MM.1S (cell line): ENCODE results near the gene SCFD2.

Source experiments
- DNase-seq: peaks from one replicate; pipeline ENCODE4 v3.0.0-alpha.2; 2015
- H2AFZ ChIP-seq: fragments of 300-600 bp; sonication (generic); 2 replicates; pipeline ENCODE4 v1.6.0; 2016; ENCODE audit warnings: antibody characterized with exemption, low read length
- H3F3A ChIP-seq: fragments of 300-600 bp; sonication (generic); 2 replicates; pipeline ENCODE4 v1.6.1; 2016; ENCODE audit warnings: mild to moderate bottlenecking, antibody characterized with exemption, low read length, moderate library complexity, mixed read lengths; ENCODE audit not compliant: insufficient read depth
- H3K27ac ChIP-seq: fragments of 300-600 bp; sonication (generic); 2 replicates; pipeline ENCODE4 v1.5.1; 2016; ENCODE audit warnings: mild to moderate bottlenecking, low read length
- H3K27me3 ChIP-seq: fragments of 300-600 bp; sonication (generic); replicated peaks from 2 replicates; pipeline ENCODE4 v1.6.0; 2016; ENCODE audit warnings: low read length; ENCODE audit not compliant: insufficient read depth
- H3K36me3 ChIP-seq: fragments of 300-600 bp; sonication (generic); replicated peaks from 2 replicates; pipeline ENCODE4 v1.6.1; 2016; ENCODE audit warnings: mild to moderate bottlenecking, low read length, mixed read lengths; ENCODE audit not compliant: insufficient read depth
- H3K4me1 ChIP-seq: fragments of 300-600 bp; sonication (generic); 2 replicates; pipeline ENCODE4 v1.6.1; 2016; ENCODE audit warnings: low read length, mixed read lengths
- H3K4me2 ChIP-seq: fragments of 300-600 bp; sonication (generic); 2 replicates; pipeline ENCODE4 v1.6.0; 2016; ENCODE audit warnings: low read depth, low read length
- H3K4me3 ChIP-seq: fragments of 300-600 bp; sonication (generic); 2 replicates; pipeline ENCODE4 v1.5.1; 2016; ENCODE audit warnings: low read length, mixed read lengths
- H3K79me2 ChIP-seq: fragments of 300-600 bp; sonication (generic); 2 replicates; pipeline ENCODE4 v1.6.1; 2016; ENCODE audit warnings: mixed run types, low read length, mixed read lengths
- H3K9ac ChIP-seq: fragments of 300-600 bp; sonication (generic); 2 replicates; pipeline ENCODE4 v1.6.1; 2016; ENCODE audit warnings: low read length, mixed read lengths
- H3K9me2 ChIP-seq: fragments of 300-600 bp; sonication (generic); replicated peaks from 2 replicates; pipeline ENCODE4 v1.6.1; 2016; ENCODE audit warnings: mild to moderate bottlenecking, low read length, mixed read lengths; ENCODE audit not compliant: insufficient read depth
- H3K9me3 ChIP-seq: fragments of 300-600 bp; sonication (generic); replicated peaks from 2 replicates; pipeline ENCODE4 v1.6.1; 2016; ENCODE audit warnings: mild to moderate bottlenecking, low read length, mixed read lengths; ENCODE audit not compliant: insufficient read depth
- H4K20me1 ChIP-seq: fragments of 300-600 bp; sonication (generic); 2 replicates; pipeline ENCODE4 v1.6.1; 2016; ENCODE audit warnings: mild to moderate bottlenecking, low read length, moderate library complexity, mixed read lengths; ENCODE audit not compliant: insufficient read depth
- CTCF ChIP-seq: fragments of 300-600 bp; sonication (generic); IDR thresholded peaks from 2 replicates; pipeline ENCODE4 v1.5.1; 2016; ENCODE audit warnings: antibody characterized with exemption, low read length, mixed read lengths
- EZH2 ChIP-seq: fragments of 300-600 bp; sonication (generic); optimal IDR thresholded peaks from 2 replicates; pipeline ENCODE3; 2017; ENCODE audit warnings: low read depth, mild to moderate bottlenecking, antibody characterized with exemption, low read length, mixed read lengths
- EZH2phosphoT487 ChIP-seq: fragments of 300-600 bp; sonication (generic); IDR thresholded peaks from 2 replicates; pipeline ENCODE4 v1.6.1; 2018; ENCODE audit warnings: antibody characterized with exemption, low read length

The SCFD2 gene

GRCh38 chr4:53377319-53378170 lies 11.7 kb upstream of the SCFD2 start, which contains the start of gene FIP1L1:
FIP1L1 (plus strand) TSS chr4:53377641; CDS start chr4:53377839, 198 bp downstream.
- H3K4me1 ChIP-seq = peaks cover 5% of the 10 kb centered on the region; the same call in 1 of the 2 replicates
- H3K9me2 ChIP-seq = no peaks in the 10 kb centered on the region
- H3F3A ChIP-seq = no peaks in the 10 kb centered on the region
- TF ChIP-seq EZH2 (no peak), CTCF (no peak)
- H4K20me1 ChIP-seq = 0 out of 2 replicates have a peak, but pooled peaks cover 4% of the 10 kb centered on the region
- DNase-seq = peak; percentile 95
- H3K9ac ChIP-seq = peak within 1 kb of the TSS; percentile 88
- H3K4me2 ChIP-seq = peak within 1 kb of the TSS; percentile 79
- H3K27ac ChIP-seq = peak within 1 kb of the TSS; percentile 76; the same call in 1 of the 2 replicates
- H2AFZ ChIP-seq = peak within 1 kb of the TSS; percentile 81
- H3K79me2 ChIP-seq = peaks cover 49% of the 10 kb centered on the region
- no peaks in the 10 kb centered on the region; the same call in 1 of the 2 replicates for H3K36me3 ChIP-seq
- H3K27me3 ChIP-seq = no peaks in the 10 kb centered on the region
- peak within 1 kb of the TSS; percentile 85 for H3K4me3 ChIP-seq
- no peaks in the 10 kb centered on the region for H3K9me3 ChIP-seq

GRCh38 chr4:53376900-53377299 lies 11.0 kb upstream of the SCFD2 start:
- no peak for TF ChIP-seq CTCF
- no peak for TF ChIP-seq EZH2
- TF ChIP-seq EZH2phosphoT487 = no peak
- peaks cover 42% of the 10 kb centered on the region for H3K79me2 ChIP-seq
- H3K4me3 ChIP-seq = peak overlapping the region; percentile 85
- peaks cover 5% of the 10 kb centered on the region; the same call in 1 of the 2 replicates for H3K4me1 ChIP-seq
- H3F3A ChIP-seq = no peaks in the 10 kb centered on the region
- no peaks in the 10 kb centered on the region for H3K9me3 ChIP-seq
- H3K4me2 ChIP-seq = peak overlapping the region; percentile 72; the same call in 1 of the 2 replicates
- no peak overlapping the region for H3K27ac ChIP-seq
- H3K9ac ChIP-seq = peak overlapping the region; percentile 10; the same call in 1 of the 2 replicates
- H3K27me3 ChIP-seq = no peaks in the 10 kb centered on the region
- 0 out of 2 replicates have a peak, but pooled peaks cover 4% of the 10 kb centered on the region for H4K20me1 ChIP-seq
- no peaks in the 10 kb centered on the region; the same call in 1 of the 2 replicates for H3K36me3 ChIP-seq
- no peak for DNase-seq
- peak overlapping the region; percentile 81 for H2AFZ ChIP-seq
- no peaks in the 10 kb centered on the region for H3K9me2 ChIP-seq

- Histone ChIP-seq H3K79me2 (peaks cover 23% of the 10 kb centered on the region), H3K4me1 (peaks cover 5% of the 10 kb centered on the region; the same call in 1 of the 2 replicates), H4K20me1 (no peaks in the 10 kb centered on the region), H3K27ac (no peak overlapping the region), H3K9me3 (no peaks in the 10 kb centered on the region), H2AFZ (no peak overlapping the region), H3K4me2 (no peak overlapping the region), H3K9me2 (no peaks in the 10 kb centered on the region), H3K27me3 (no peaks in the 10 kb centered on the region), H3K4me3 (no peak overlapping the region), H3F3A (no peaks in the 10 kb centered on the region), H3K36me3 (no peaks in the 10 kb centered on the region), H3K9ac (no peak overlapping the region)
- DNase-seq = no peak
- TF ChIP-seq CTCF = no peak
- no peak for TF ChIP-seq EZH2phosphoT487
- no peak for TF ChIP-seq EZH2
These were observed 9.0 kb upstream of the SCFD2 start for GRCh38 chr4:53374777-53375258.
